Prostate gland (tissue), 2 donors: ENCODE results near the gene EPB42. TPM values are rescaled to one million over a fixed set of nuclear protein-coding genes. Genes with fewer than 3 reads are reported as not detected.

Experiments
- DNase-seq: peaks from one replicate; pipeline ENCODE4 v3.0.0-alpha.2; 2019; ENCODE audit warnings: low spot score
- H3K27ac ChIP-seq, 2 donors: fragments of 200-600 bp; sonication (generic); 2 replicates each; pipeline ENCODE4 v1.5.1; 2017 to 2019
- H3K27me3 ChIP-seq: fragments of 200-600 bp; sonication (generic); replicated peaks from 2 replicates; pipeline ENCODE4 v1.5.1; 2019; ENCODE audit not compliant: insufficient read depth
- H3K36me3 ChIP-seq, 2 donors: fragments of 200-600 bp; sonication (generic); 1 replicate in 1 of 2; 2 replicates in 1 of 2; pipeline versions ENCODE4 v1.5.1 to v1.8.1; 2017 to 2019
- H3K4me1 ChIP-seq: fragments of 200-600 bp; sonication (generic); replicated peaks from 2 replicates; pipeline ENCODE4 v1.5.1; 2019
- H3K4me3 ChIP-seq, 2 donors: fragments of 200-600 bp; sonication (generic); 2 replicates each; pipeline ENCODE4 v1.5.1; 2017 to 2019
- H3K9me3 ChIP-seq: fragments of 200-600 bp; sonication (generic); 2 replicates; pipeline ENCODE4 v1.5.1; 2017
- POLR2A ChIP-seq: fragments of 450-650 bp; IDR thresholded peaks from one replicate; pipeline ENCODE4 v1.6.1; 2016; ENCODE audit warnings: antibody characterized with exemption, mild to moderate bottlenecking
- POLR2AphosphoS5 ChIP-seq: sonication (generic); formaldehyde crosslinking; IDR thresholded peaks from one replicate; pipeline ENCODE4 v1.6.1; 2017; ENCODE audit warnings: antibody characterized with exemption
- WGBS: methylation state at CpG from one replicate; pipeline ENCODE4 v1.1.5; 2018; 5-methylcytosine and 5-hydroxymethylcytosine counted together
- intact Hi-C: fragments of 100-400 bp; cut with DNase I; formaldehyde crosslinking; loops from one replicate; pipeline ENCODE4 v1.14.2; 2022
- total RNA-seq, 2 donors: library from RNA; depleted of rRNA; stranded (reverse); fragments of >200 nt; gene quantifications; one replicate each; pipeline ENCODE4 v1.1.0, GENCODE V29; 2016
- TF ChIP-seq, protein P1 (sequence below), 4 experiments: fragments of 200-600 bp in 2 of 4; fragments of 450-650 bp in 2 of 4; sonication (generic) in 2 of 4; IDR thresholded peaks; 1 replicate in 3 of 4; 2 replicates in 1 of 4; pipeline ENCODE4 v1.5.1; 2016 to 2019; ENCODE audit warnings: antibody characterized with exemption in 4 of 4, mild to moderate bottlenecking in 2 of 4, moderate library complexity in 2 of 4

EPB42 gene
- total RNA-seq, 2 donors from 2014 or later: 1.4 TPM; not detected in 1

- no peak for DNase-seq
- H3K9me3 ChIP-seq: no peaks in the 10 kb centered on the region
- H3K4me1 ChIP-seq: no peaks in the 10 kb centered on the region
- TF ChIP-seq POLR2A: no peak
- H3K36me3 ChIP-seq: no peaks in the 10 kb centered on the region
- H3K27me3 ChIP-seq: no peaks in the 10 kb centered on the region
- H3K4me3 ChIP-seq: no peak overlapping the region
- intact Hi-C loops: no loop called here
- no peak overlapping the region for H3K27ac ChIP-seq
- WGBS: 80% methylated on average over 5 of the region's 5 CpGs
Measured at GRCh38 chr15:43242616-43243015, 21.8 kb upstream of the EPB42 start.

DNA sequence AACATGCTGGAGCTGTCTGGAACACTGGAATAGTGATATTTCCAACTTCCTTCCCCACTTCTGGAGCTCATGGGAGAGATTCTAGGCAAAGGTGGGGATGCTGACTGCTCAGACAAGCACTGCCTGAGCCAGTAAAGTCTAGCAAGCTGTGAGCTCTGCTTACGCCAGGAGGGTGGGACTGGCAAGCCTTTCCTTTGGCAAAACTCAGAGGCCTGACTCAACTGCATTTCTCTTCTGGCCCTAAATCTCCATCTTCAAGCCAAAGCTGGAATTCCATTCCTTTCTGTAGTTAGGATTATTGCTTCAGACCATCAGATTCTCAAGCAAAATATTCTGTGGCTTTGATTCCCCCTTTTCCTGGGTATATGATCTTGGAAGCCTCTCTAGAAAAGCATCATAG lies 20.3 kb upstream of the EPB42 start:
- intact Hi-C loops: no loop called here
- no peaks in the 10 kb centered on the region for H3K9me3 ChIP-seq
- no peak overlapping the region for H3K4me3 ChIP-seq
- no peak for DNase-seq
- no peaks in the 10 kb centered on the region for H3K27me3 ChIP-seq
- no peaks in the 10 kb centered on the region for H3K4me1 ChIP-seq
- WGBS: 43% methylated on average over 1 of the region's 1 CpG
- no peak overlapping the region for H3K27ac ChIP-seq
- no peaks in the 10 kb centered on the region for H3K36me3 ChIP-seq
- TF ChIP-seq, protein P1, sequence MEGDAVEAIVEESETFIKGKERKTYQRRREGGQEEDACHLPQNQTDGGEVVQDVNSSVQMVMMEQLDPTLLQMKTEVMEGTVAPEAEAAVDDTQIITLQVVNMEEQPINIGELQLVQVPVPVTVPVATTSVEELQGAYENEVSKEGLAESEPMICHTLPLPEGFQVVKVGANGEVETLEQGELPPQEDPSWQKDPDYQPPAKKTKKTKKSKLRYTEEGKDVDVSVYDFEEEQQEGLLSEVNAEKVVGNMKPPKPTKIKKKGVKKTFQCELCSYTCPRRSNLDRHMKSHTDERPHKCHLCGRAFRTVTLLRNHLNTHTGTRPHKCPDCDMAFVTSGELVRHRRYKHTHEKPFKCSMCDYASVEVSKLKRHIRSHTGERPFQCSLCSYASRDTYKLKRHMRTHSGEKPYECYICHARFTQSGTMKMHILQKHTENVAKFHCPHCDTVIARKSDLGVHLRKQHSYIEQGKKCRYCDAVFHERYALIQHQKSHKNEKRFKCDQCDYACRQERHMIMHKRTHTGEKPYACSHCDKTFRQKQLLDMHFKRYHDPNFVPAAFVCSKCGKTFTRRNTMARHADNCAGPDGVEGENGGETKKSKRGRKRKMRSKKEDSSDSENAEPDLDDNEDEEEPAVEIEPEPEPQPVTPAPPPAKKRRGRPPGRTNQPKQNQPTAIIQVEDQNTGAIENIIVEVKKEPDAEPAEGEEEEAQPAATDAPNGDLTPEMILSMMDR (IDR thresholded peaks at IDR 0.05): no peak
- TF ChIP-seq POLR2AphosphoS5 (no peak), POLR2A (no peak)

DNA sequence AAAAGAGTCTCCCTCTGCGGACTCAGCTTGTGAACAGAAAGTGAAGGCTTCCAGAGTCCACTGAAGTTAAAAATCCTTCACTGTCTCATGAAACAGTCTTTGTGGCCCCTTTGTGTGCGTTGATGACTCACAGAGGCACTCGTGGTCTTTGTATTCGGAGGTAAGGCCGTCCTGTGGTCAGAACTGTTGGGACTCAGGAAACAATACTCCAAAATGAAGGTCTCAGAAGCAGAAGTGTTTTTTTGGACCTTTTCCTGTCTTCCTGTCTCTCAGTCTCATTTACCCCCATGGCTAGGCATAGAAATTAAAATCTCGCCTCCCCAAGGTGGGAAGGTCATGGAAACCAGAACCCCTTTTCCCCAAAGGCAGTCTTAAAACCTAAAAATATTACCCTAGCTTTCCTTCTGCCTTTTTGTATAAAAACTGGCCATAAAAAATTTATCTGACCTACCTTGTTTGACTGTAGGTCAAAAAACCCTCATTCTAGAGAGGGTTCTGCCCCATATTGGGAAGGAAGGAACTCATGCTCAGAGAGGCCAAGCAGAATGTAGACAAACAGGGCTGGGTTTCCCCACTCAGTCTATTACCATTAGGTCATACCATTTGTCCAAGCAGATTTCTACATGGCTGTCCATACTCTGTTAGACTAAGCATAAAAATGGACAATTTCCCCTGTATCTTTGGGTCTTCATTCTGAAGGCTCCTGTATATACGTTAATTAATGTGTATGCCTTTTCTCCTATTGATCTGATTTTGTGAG lies 19.1 kb upstream of the EPB42 start:
- Histone ChIP-seq H3K4me3 (no peak overlapping the region), H3K9me3 (no peaks in the 10 kb centered on the region), H3K4me1 (no peaks in the 10 kb centered on the region), H3K36me3 (no peaks in the 10 kb centered on the region), H3K27me3 (no peaks in the 10 kb centered on the region), H3K27ac (no peak overlapping the region)
- WGBS: 85% methylated on average over 7 of the region's 7 CpGs
- TF ChIP-seq, protein P1 (IDR thresholded peaks at IDR 0.05): no peak
- TF ChIP-seq POLR2A (no peak), POLR2AphosphoS5 (no peak)
- DNase-seq: no peak
- intact Hi-C loops: no loop called here

GRCh38 chr15:43238671-43239131 lies 17.9 kb upstream of the EPB42 start:
- 47% methylated on average over 10 of the region's 10 CpGs for WGBS
- TF ChIP-seq, protein P1 (IDR thresholded peaks at IDR 0.05): no peak
- TF ChIP-seq POLR2AphosphoS5 (no peak), POLR2A (no peak)
- no peak for DNase-seq
- Histone ChIP-seq H3K9me3 (no peaks in the 10 kb centered on the region), H3K4me3 (no peak overlapping the region), H3K27me3 (no peaks in the 10 kb centered on the region), H3K27ac (no peak overlapping the region), H3K4me1 (no peaks in the 10 kb centered on the region), H3K36me3 (no peaks in the 10 kb centered on the region)
- intact Hi-C loops: no loop called here

- Histone ChIP-seq H3K27ac (no peak overlapping the region), H3K36me3 (no peaks in the 10 kb centered on the region), H3K4me3 (no peak overlapping the region), H3K9me3 (no peaks in the 10 kb centered on the region), H3K4me1 (no peaks in the 10 kb centered on the region), H3K27me3 (no peaks in the 10 kb centered on the region)
- TF ChIP-seq POLR2A (no peak), POLR2AphosphoS5 (no peak)
- TF ChIP-seq, protein P1 (IDR thresholded peaks at IDR 0.05): no peak
- 87% methylated on average over 9 of the region's 9 CpGs for WGBS
- intact Hi-C loops: no loop called here
- no peak for DNase-seq
Measured at GRCh38 chr15:43237842-43238470, 17.1 kb upstream of the EPB42 start.
